HG03520 (cell line): ENCODE measurements around the gene ZSCAN31.
"Not testable (repeated sequence)": the region's sequence is repeated elsewhere in the genome, so short reads cannot be mapped to it uniquely, and the experiment has no call there.

Source experiments
- ATAC-seq: cut with Tn5 transposase; IDR thresholded peaks from one replicate; pipeline ENCODE4 v1.9.1; 2021; ENCODE audit warnings: mild to moderate bottlenecking, moderate library complexity; ENCODE audit not compliant: unreplicated experiment

The ZSCAN31 gene

DNA sequence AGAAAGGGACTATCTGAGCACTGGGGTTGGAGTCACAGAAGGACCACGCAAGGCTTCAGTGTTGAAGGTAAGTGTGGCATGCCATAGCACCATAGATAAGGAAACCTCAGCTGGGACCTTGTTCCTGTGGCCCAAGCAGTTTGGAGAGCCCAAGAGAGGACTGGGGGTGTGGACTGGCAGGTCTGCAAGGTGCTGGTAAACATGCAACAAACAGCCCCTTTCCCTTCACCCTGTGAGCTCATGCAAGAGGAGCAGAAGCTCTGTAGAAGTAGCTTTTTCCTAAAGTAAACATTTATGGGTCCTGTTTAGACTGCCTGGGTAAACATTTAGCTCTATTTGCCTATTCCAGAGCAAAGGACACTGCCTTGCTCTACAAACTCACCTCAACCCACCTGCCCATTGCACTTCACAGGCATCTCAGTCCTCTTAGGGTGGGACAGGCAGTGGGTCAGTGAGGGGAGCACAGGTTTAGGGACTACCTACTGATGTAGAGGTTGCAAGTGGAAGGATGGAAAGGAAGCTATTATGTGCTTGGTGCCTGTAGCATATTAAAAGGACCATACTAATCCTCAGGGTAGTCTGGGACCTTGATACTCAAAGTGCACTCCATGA is 12.0 kb downstream of the ZSCAN31 start:
- ATAC-seq: no peak

DNA sequence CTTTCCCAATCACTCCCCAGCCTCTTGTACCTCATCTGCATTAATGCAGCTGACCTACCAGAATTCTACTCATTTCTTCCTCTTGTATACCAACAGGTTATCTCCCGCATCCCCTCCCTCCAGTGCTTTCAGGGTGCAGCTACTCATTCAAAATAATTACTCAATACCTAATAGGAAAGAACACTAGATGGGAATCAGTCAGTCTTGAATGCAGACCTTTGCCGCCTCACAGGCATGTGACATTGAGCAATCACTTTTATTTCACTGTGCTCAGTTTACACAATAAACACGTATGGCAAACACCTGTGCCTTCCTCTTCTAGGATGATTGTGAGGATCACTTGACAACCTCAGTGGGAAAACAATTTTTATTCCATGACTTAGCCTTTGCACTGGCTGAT is 13.3 kb downstream of the ZSCAN31 start:
- no peak for ATAC-seq

DNA sequence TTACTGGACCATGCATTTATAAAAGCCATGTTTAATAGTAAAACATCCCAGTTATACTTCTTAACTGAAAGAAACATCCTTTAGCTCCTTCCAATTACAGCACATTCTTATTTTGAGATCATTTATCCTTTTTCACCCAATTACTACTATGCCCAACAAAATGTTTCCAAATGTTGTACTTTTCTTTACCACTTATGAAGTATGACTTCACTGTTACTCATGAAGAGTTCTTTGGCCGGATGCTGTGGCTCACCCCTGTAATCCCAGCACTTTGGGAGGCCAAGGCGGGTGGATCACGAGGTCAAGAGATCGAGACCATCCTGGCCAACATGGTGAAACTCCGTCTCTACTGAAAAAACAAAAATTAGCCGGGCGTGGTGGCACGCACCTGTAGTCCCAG is 18.1 kb downstream of the ZSCAN31 start:
- not testable (repeated sequence) for ATAC-seq

DNA sequence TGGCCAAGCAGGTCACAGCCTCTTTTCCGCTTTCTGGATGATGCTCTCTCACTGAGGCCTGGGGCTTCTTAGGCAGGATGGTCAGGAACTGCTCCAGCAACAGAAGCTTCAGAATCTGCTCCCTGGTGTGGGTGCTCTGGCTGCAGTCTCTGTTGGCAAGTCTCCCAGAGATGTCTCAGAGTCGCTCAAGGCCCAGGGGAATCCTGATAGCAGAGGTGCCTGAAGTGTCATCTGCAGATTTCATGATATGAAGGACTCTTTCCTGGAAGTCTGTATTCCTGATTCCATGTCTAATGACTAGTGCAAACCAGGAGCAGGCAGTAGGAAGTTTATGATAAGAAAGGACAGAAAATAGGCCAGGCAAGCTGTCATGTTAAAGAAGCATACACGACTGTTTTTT is 20.3 kb downstream of the ZSCAN31 start:
- no peak for ATAC-seq

DNA sequence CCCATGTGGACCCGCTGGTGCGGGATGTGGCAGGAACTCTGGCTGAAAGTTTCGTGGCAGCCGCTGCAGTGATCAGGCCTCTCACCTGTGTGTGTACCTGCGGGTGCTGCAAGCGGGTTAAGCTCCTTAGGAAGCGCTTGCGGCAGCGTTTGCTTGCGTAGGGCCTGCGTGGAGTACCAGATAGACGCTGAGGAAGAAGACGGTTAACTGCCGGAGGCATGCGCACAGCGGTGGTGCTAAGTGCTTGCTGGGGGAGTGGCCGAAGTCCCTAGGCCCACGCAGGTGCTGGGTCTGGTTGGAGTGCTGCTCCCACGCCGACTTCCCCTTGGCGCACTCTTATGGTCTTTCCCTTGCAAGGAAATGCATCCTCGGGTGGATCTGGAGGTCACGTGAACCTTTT is 23.0 kb downstream of the ZSCAN31 start:
- no peak for ATAC-seq

DNA sequence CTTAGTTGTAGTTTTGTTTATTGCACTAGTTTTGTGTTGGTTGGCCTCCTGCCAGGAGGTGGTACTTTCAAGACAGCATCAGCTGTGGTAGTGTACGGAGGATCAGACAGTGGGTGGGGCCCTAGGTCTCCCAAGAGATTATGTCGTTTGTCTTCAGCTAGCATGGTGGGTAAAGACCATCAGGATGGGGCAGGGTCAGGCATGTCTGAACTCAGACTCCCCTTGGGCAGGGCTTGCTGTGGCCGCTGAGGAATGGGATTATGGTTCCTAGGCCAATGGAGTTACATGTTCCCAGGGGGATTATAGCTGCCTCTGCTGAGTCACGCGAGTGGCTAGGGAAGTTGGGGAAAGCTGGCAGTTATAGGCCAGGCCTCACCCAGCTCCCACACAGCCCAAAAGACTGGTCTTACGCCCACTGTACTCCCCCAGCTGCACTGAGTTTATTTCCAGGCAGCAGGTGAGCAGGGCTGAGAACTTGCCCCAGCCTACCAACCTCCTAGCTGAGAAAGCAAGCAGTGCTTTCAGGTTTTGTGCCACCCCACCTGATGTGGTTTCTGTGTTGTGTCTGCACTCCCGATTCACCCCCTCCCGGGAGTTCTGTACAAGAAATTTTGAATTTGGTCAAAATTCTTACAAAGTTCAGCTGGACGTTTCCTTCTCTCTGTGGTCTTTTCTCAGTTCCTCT is 24.7 kb downstream of the ZSCAN31 start:
- ATAC-seq: no peak

DNA sequence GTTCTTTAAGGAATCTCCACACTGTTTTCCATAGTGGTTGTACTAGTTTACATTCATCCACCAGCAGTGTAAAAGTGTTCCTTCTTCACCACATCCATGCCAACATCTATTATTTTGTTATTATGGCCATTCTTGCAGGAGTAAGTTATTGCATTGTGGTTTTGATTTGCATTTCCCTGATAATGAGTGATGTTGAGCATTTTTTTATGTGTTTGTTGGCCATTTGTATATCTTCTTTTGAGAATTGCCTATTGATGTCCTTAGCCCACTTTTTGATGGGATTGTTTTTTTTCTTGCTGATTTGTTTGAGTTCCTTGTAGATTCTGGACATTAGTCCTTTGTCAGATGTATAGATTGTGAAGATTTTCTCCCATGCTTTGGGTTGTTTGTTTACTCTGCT is 29.6 kb downstream of the ZSCAN31 start:
- ATAC-seq: not testable (repeated sequence)

DNA sequence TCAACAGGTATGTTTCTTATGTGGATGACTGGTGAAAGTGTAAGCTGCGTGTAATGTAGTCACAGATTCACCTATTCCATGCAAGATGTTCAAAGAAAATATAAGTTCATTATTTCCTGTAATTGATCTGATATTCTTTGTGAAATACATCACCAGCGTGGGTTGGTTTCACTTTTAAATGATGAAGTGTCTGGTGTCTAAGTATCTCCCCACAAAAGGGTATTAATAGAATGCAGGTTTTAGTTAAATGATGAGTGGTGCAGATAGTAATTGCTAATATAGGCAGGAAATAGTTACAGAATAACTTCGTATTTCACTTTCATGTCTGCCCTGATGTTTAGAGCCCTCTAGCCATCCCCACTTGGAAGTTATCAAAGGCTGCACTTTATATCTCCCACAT is 32.4 kb downstream of the ZSCAN31 start:
- ATAC-seq: peak; percentile 78

DNA sequence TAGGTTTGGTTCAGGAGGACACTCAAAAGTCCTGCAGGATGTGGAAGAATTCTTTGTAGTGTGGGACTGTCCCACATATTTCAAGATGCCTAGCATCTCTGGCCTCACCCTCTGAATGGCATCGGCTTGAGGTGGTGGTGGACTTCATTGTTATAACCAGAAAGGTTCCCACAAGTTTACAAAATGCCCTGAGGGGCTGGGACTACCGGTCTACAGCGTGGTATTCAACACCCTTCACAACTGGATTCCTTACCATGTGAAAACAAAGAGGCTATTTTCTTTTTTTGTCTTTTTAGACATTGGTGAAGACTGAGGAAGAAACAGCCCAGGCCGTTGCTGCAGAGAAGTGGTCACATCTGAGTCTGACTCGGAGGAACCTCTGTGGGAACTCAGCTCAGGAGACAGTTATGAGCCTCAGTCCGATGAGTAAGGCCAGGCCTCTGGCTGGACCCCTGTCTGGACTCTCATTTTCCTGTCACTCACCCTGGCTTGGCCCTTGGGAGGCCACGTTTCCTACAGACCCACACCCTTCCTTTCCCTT is 39.4 kb downstream of the ZSCAN31 start:
- ATAC-seq: no peak

DNA sequence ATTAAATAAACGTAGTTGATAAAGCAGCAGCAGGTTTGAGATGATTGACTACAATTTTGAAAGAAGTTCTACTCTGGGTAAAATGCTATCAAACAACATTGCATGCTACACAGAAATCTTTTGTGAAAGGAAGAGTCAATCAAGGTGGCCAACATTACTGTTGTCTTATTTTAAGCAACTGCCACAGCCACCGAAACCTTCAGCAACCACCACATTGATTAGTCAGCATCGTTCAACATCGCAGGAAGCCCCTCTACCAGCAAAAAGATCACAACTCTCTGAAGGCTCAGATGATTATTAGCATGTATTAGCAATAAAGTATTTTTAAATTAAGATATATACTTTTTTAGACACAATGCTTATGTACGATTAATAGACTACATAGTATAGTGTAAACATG is 40.6 kb downstream of the ZSCAN31 start:
- no peak for ATAC-seq

DNA sequence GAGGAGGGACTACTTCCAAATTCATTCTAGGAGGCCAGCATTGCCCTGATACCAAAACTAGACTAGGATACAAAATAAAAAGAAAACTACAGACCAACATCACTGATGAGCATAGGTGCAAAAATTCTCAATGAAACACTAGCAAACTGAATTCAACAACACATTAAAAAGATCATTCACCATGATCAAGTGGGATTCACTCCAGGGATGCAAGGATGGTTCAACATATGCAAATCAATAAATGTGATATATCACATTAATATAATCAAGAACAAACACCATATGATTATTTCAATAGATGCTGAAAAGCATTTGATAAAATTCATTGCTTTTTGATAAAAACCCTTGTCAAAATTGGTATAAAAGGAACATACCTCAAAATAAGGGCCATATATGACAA is 44.4 kb downstream of the ZSCAN31 start:
- no peak for ATAC-seq

DNA sequence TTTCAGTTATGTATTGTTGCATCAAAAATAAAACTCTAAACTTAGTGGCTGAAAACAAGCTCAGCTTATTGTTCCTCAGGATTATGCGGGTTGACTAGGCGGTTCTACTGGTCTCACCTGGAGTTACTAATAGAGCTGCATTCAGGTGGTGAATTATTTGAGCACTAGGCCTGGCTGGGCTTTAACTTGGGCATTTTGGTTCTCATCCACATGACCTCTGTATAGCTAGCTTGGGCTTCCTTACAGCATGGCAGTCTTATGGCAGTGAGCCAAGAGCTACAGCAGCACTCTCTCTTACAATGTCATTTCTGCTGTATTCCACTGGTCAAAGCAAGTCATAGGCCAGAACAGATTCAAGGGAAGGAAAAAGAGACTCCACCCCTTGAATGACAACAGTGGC is 53.0 kb downstream of the ZSCAN31 start:
- ATAC-seq: no peak

DNA sequence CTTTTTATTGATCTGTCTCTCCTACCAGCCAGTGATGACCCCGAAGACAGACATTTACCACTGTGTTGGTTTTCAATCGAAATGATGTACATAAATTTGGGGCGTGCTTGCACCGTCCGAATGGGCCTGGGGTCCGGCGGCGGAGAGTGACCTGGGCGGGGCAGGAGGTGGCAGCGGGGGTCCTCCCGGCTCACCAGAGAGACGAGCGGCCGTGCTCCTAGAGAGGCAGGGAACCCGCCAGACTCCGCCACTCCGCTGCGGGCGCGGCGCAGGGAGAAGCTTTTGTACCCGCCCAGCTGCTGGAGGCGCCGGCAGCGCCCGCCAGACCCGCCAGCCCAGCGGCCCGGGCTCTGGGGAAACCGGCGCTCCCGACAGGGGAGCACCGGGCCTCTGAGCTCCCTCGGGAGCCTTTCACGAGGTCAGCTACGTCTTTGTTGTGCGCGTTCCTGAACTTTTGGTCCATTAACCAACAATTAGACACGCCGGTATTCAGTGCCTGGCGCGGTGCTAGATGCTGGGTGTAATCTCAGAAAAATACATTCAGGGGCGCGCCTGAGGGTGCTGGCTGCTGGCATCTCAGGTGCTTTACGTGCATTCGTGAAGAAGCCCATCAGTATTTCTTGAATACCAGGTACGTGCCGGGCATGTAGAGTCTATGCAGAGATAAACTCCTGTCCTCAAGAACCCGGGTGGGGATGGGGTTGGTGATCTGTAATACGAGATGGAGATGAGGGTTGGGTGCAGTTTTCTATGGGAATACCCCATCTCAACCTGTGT is 54.5 kb downstream of the ZSCAN31 start, which contains the start of gene PGBD1:
TSS of gene PGBD1 (plus strand) at position 285 of the 777 bp plus-strand sequence. CDS start 2,242 bp downstream, outside the sequence.
- peak; percentile 78 for ATAC-seq

DNA sequence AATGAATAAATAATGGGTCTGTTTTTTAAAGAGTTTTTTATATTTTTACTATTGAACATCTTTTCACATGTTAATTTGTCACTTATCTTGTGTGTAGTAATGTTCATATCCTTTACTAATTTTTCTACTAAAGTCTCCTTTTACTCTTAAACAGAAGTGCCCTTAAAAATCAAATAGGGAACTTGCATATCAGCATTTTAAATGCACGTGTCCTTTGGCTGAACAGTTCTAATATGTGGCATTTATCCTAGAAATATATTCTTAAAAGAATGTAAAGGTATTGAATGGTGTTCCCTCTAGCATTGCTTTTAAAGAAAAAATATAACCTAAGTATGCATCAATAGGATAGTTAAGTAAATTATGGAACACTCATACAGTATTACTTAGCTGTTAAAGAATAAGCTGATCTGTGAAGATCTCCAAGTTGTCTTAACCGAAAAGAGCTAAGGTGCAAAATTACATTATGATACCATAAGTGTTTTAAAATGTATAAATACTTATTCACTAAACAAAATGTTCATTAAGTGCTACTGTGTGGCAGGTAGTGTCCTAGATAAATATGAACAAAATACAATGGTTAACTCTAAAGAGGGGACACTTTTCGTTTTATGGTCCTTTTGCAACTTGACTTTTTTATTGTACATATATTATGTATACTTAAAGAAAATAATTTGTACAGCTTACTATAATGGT is 55.2 kb downstream of the ZSCAN31 start:
- ATAC-seq: no peak

DNA sequence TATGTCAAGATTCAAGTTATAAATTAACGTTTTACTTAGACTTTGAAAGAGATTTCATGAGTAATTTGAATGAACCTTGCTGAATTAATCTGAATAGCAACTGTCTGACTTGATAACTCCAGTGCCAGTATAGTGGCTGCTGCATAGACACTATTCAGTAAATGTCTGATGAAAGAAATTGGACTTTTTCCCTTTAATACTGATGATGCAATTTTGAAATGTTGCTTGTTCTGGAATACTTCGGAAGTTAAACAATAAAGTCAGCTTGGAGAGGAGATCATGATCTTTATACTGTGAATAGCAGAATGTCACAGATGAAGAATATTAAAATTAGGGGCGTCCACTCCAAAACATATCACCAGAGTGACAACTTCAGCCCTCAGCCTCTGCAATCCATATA is 58.2 kb downstream of the ZSCAN31 start:
- no peak for ATAC-seq

DNA sequence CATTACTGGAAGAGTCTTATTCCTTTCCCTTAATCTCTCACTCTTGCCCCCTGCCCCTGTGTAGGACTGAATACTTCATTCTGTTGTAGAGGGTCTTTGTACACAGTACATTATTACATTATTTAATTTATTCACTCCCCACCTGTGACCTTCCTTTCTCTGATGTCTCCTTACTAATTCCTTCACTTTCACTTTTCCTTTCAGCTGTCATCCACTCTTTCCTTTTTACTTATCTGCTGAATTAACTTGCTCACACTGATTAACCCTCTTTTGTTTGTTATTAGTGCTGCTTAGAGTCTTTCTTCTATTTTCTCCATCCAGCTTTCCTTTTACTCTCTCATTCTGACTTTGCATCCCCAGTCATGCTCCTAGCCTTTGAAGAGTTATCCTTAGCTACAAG is 61.1 kb downstream of the ZSCAN31 start:
- no peak for ATAC-seq
